ENCODE measurements around the gene IGSF6. TPM values are rescaled to one million over a fixed set of nuclear protein-coding genes. Genes with fewer than 3 reads are reported as not detected.
A peak's percentile ranks its signal among the peaks of the same experiment; 100 is the strongest.
"Not testable (repeated sequence)": the region's sequence is repeated elsewhere in the genome, so short reads cannot be mapped to it uniquely, and the experiment has no call there.

IGSF6 gene
- total and polyA plus RNA-seq, 2 donors (not counting 1 experiment from before 2014, with no cell fraction given) = 0.33 to 1.3 TPM

GRCh38 chr16:21608639-21609328 is 43.6 kb downstream of the IGSF6 start:
- H3K27ac Mint-ChIP-seq = no peak overlapping the region
- peaks cover 66% of the 10 kb centered on the region for H4K20me1 ChIP-seq (ENCODE audit: control insufficient read depth, insufficient read depth, low read length, poor library complexity, severe bottlenecking)
- H3K4me1 ChIP-seq (ENCODE audit: control insufficient read depth in 2 of 2, insufficient read depth in 2 of 2, low read length in 2 of 2) = peaks cover 21 to 24% of the 10 kb centered on the region in 2 donors
- no peaks in the 10 kb centered on the region for H3K9me3 Mint-ChIP-seq (ENCODE audit: insufficient read depth)
- H3K4me2 ChIP-seq (replicated peaks; ENCODE audit: low read depth, low read length, poor library complexity, severe bottlenecking) = peak overlapping the region; percentile 3
- H3K27me3 Mint-ChIP-seq = no peaks in the 10 kb centered on the region
- peaks cover 58% of the 10 kb centered on the region for H3K4me1 Mint-ChIP-seq
- TF ChIP-seq CTCF (IDR thresholded peaks at IDR 0.05) (no peak), EZH2 (IDR thresholded peaks at IDR 0.05; ENCODE audit: borderline replicate concordance, insufficient read depth, low read depth, low read length, poor library complexity, severe bottlenecking) (no peak)
- ChIA-PET POLR2A (no interaction called here), CTCF (interaction anchor here (0.6 to 1.9 kb wide), 2 partner anchors 30 to 1962 kb away, joined by 3 to 4 read pairs; no protein-coding TSS in a partner anchor)
- no peak overlapping the region for H3K9ac ChIP-seq (ENCODE audit: low read length)
- no peak overlapping the region for H3K27ac ChIP-seq (ENCODE audit: low read length in 2 of 2)
- no peak overlapping the region for H2AFZ ChIP-seq (ENCODE audit: insufficient read depth, low read depth, low read length, poor library complexity, severe bottlenecking)
- peaks cover 99% of the 10 kb centered on the region for H3K79me2 ChIP-seq (ENCODE audit: control insufficient read depth, insufficient read depth, low read length)
- H3K9me3 ChIP-seq (ENCODE audit: control extremely low read depth in 1 of 3, control insufficient read depth in 2 of 3, insufficient read depth in 1 of 3, low read length in 2 of 3) = no peaks in the 10 kb centered on the region
- no peak overlapping the region for H3K4me3 ChIP-seq (ENCODE audit: control extremely low read depth in 1 of 5, extremely low read depth in 1 of 5, insufficient read depth in 1 of 5, low read depth in 2 of 5, low read length in 4 of 5)
- no peak overlapping the region for H3K4me3 Mint-ChIP-seq
- no peak for ATAC-seq (ENCODE audit: low read depth)
- peaks cover 0 to 9% of the 10 kb centered on the region in 2 experiments for H3K36me3 ChIP-seq (replicated peaks in 1 of 2; ENCODE audit: control extremely low read depth in 1 of 2, control insufficient read depth in 1 of 2, extremely low read depth in 1 of 2, insufficient read depth in 2 of 2, low read length in 1 of 2)
- intact Hi-C loops (cut with micrococcal nuclease) = no loop called here
- H3K27me3 ChIP-seq (replicated peaks in 1 of 4; ENCODE audit: control extremely low read depth in 1 of 4, control insufficient read depth in 3 of 4, insufficient read depth in 4 of 4, low read length in 3 of 4) = no peaks in the 10 kb centered on the region
- 13% methylated on average over 1 of the region's 3 CpGs for WGBS (ENCODE audit: insufficient coverage)
- DNase-seq = no peak

- H3K4me1 ChIP-seq (ENCODE audit: control insufficient read depth in 2 of 2, insufficient read depth in 2 of 2, low read length in 2 of 2) = peaks cover 20 to 29% of the 10 kb centered on the region in 2 donors
- H2AFZ ChIP-seq (ENCODE audit: insufficient read depth, low read depth, low read length, poor library complexity, severe bottlenecking); H3K36me3 ChIP-seq (replicated peaks in 1 of 2; ENCODE audit: control extremely low read depth in 1 of 2, control insufficient read depth in 1 of 2, extremely low read depth in 1 of 2, insufficient read depth in 2 of 2, low read length in 1 of 2); H3K4me2 ChIP-seq (replicated peaks; ENCODE audit: low read depth, low read length, poor library complexity, severe bottlenecking); H3K9ac ChIP-seq (ENCODE audit: low read length); H3K27ac ChIP-seq (ENCODE audit: low read length in 2 of 2); H3K27me3 ChIP-seq (replicated peaks in 1 of 4; ENCODE audit: control extremely low read depth in 1 of 4, control insufficient read depth in 3 of 4, insufficient read depth in 4 of 4, low read length in 3 of 4); intact Hi-C loops (cut with micrococcal nuclease); H3K4me3 ChIP-seq (ENCODE audit: control extremely low read depth in 1 of 5, extremely low read depth in 1 of 5, insufficient read depth in 1 of 5, low read depth in 2 of 5, low read length in 4 of 5); H3K27me3 Mint-ChIP-seq; H3K27ac Mint-ChIP-seq; H3K4me3 Mint-ChIP-seq; H3K9me3 ChIP-seq (ENCODE audit: control extremely low read depth in 1 of 3, control insufficient read depth in 2 of 3, insufficient read depth in 1 of 3, low read length in 2 of 3); DNase-seq; ATAC-seq (ENCODE audit: low read depth); H3K9me3 Mint-ChIP-seq (ENCODE audit: insufficient read depth): not testable (repeated sequence)
- WGBS (ENCODE audit: insufficient coverage) = 100% methylated on average over 3 of the region's 8 CpGs
- ChIA-PET CTCF (interaction anchor here (0.9 to 1.5 kb wide), 2 partner anchors 14 to 104 kb away, joined by 3 to 4 read pairs; no protein-coding TSS in a partner anchor), POLR2A (interaction anchor here (0.6 kb wide), 1 partner anchor 23 kb away, joined by 8 read pairs; no protein-coding TSS in a partner anchor)
- H3K4me1 Mint-ChIP-seq = peaks cover 59% of the 10 kb centered on the region
- H4K20me1 ChIP-seq (ENCODE audit: control insufficient read depth, insufficient read depth, low read length, poor library complexity, severe bottlenecking) = peaks cover 64% of the 10 kb centered on the region
- peaks cover 100% of the 10 kb centered on the region for H3K79me2 ChIP-seq (ENCODE audit: control insufficient read depth, insufficient read depth, low read length)
Measured at GRCh38 chr16:21605848-21606247, 46.6 kb downstream of the IGSF6 start.

Measured in B cell (primary cell).